HFFc6 (cell line): Measurements from ENCODE around the gene HDGFL3. TPM values are rescaled to one million over a fixed set of nuclear protein-coding genes. Genes with fewer than 3 reads are reported as not detected.

ENCODE experiments used
- DNase-seq: peaks from one replicate; pipeline ENCODE4 v3.0.0-alpha.2; 2018
- H3K27ac Mint-ChIP-seq: 2 replicates; pipeline ENCODE4 v1.8.0; 2020; ENCODE audit warnings: mild to moderate bottlenecking, mixed read lengths
- H3K27me3 Mint-ChIP-seq: 2 replicates; pipeline ENCODE4 v1.8.0; 2021; ENCODE audit warnings: mild to moderate bottlenecking, moderate library complexity, mixed read lengths; ENCODE audit not compliant: insufficient read depth
- H3K36me3 Mint-ChIP-seq: 2 replicates; pipeline ENCODE4 v1.8.0; 2021; ENCODE audit warnings: low read depth, mixed read lengths
- H3K4me1 Mint-ChIP-seq: 2 replicates; pipeline ENCODE4 v1.8.0; 2020; ENCODE audit warnings: low read depth, mixed read lengths
- H3K4me3 Mint-ChIP-seq: 2 replicates; pipeline ENCODE4 v1.8.0; 2020; ENCODE audit warnings: mild to moderate bottlenecking, moderate library complexity, mixed read lengths
- H3K9me3 Mint-ChIP-seq: 2 replicates; pipeline ENCODE4 v1.8.0; 2020; ENCODE audit warnings: mild to moderate bottlenecking, mixed read lengths
- total RNA-seq, 6 experiments: library from RNA; stranded (reverse); fragmentation: NEBNext Ultra II Directional; extraction: Animal tissue kit (Norgen Biotek cat#: 25700); gene quantifications; 2 replicates in 1 of 6; 3 replicates in 5 of 6; pipeline ENCODE4 v1.2.3, GENCODE V29; 2021
- TF ChIP-seq, protein P1 (sequence below): fragments of 200-600 bp; sonication (generic); IDR thresholded peaks from 2 replicates; pipeline ENCODE4 v1.5.0; 2021; ENCODE audit warnings: antibody characterized with exemption, mild to moderate bottlenecking

The HDGFL3 gene
- total RNA-seq, 6 experiments from 2014 or later, result 40.3 to 64.6 (median 59.2) TPM

DNA sequence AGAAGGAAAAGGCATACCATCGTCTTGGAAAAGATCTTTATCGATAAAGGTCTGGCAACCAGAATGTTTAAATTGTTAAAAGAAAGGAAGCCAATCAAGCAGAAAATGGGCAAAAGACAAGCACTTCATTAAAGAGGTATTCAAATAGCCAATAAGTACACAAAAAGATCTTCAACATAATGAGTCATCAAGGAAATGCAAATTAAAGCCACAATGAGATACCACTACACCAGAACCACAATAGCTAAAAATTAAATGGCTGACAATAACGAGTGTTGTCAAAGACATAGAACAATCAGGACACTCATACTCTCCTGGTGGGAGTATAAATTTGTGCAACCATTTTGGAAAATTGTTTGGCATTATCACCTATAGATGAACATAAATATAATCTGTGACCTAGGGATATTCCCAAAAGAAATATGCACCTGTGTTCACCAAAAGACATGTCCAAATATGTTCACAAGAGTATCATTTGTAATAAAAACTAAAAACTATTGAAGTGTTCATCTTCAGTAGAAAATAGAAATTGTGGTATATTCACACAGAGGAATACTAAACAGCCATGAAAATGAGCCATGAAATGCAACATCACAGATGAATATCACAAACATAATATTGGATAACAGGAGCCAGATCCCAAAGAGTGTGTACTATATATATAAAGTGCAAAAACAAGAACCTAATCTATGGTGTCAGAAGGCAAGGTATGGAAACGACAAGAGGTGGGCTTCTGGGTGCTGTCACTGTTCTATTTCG, 126.2 kb downstream of the HDGFL3 start:
- no peak for DNase-seq
- H3K27ac Mint-ChIP-seq, result no peak overlapping the region
- no peak overlapping the region for H3K4me3 Mint-ChIP-seq
- no peaks in the 10 kb centered on the region for H3K36me3 Mint-ChIP-seq
- TF ChIP-seq, protein P1, sequence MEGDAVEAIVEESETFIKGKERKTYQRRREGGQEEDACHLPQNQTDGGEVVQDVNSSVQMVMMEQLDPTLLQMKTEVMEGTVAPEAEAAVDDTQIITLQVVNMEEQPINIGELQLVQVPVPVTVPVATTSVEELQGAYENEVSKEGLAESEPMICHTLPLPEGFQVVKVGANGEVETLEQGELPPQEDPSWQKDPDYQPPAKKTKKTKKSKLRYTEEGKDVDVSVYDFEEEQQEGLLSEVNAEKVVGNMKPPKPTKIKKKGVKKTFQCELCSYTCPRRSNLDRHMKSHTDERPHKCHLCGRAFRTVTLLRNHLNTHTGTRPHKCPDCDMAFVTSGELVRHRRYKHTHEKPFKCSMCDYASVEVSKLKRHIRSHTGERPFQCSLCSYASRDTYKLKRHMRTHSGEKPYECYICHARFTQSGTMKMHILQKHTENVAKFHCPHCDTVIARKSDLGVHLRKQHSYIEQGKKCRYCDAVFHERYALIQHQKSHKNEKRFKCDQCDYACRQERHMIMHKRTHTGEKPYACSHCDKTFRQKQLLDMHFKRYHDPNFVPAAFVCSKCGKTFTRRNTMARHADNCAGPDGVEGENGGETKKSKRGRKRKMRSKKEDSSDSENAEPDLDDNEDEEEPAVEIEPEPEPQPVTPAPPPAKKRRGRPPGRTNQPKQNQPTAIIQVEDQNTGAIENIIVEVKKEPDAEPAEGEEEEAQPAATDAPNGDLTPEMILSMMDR, result no peak
- no peaks in the 10 kb centered on the region for H3K4me1 Mint-ChIP-seq
- peaks cover 24% of the 10 kb centered on the region for H3K27me3 Mint-ChIP-seq
- H3K9me3 Mint-ChIP-seq, result no peaks in the 10 kb centered on the region

DNA sequence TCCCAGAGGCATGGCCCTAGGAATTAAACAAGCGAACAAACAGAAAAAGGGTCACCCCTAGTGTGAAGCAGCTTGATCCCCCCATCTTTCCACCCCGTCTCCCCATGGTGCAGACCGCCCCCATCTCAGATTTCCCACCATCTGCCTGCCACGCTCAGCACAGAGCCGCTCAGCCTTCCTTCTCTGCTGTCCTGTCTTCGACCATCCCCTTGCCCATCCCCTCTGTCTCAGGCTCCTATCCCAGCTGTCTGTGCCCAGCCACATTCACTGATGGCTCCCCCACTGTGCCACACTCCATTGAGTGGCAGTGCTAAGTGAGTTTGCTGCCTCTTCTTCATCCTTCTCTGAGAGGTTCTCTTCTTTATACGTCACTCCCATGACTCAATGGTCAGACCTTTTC, 128.9 kb downstream of the HDGFL3 start:
- DNase-seq, result no peak
- Mint-ChIP-seq H3K36me3 (peaks cover 13% of the 10 kb centered on the region), H3K27me3 (peaks cover 20% of the 10 kb centered on the region), H3K4me3 (no peak overlapping the region), H3K9me3 (peaks cover 14% of the 10 kb centered on the region), H3K4me1 (no peaks in the 10 kb centered on the region), H3K27ac (no peak overlapping the region)
- TF ChIP-seq, protein P1, result no peak

Other genes starting within 250 kb of the HDGFL3 start
- 10 to 100 TPM; 18.6 to 22.0 (median 20.3) TPM for gene RAMAC, start 221.6 kb downstream of the HDGFL3 start, total RNA-seq
- gene C15orf40, start 196.2 kb downstream of the HDGFL3 start, total RNA-seq, result 10 to 100 TPM; 21.1 to 31.5 (median 26.3) TPM
- gene BTBD1, start 140.6 kb downstream of the HDGFL3 start, total RNA-seq, result 10 to 100 TPM; 62.2 to 74.8 (median 69.4) TPM
- under 1 TPM in 4 of 6 experiments, not detected in 2; 0.25 to 0.46 (median 0.42) TPM for gene TM6SF1, start 100.2 kb downstream of the HDGFL3 start, total RNA-seq
- gene BNC1, start 76.8 kb upstream of the HDGFL3 start, total RNA-seq, result 10 to 100 TPM in 5 of 6 experiments, 1 to 10 TPM in 1; 8.8 to 17.5 (median 14.0) TPM
- gene SH3GL3, start 239.5 kb upstream of the HDGFL3 start, total RNA-seq, result not detected